Measurements from ENCODE around the gene FAM107B. TPM values are rescaled to one million over a fixed set of nuclear protein-coding genes. Genes with fewer than 3 reads are reported as not detected.

The FAM107B gene
- total and polyA plus RNA-seq, 2 of the 4 experiments (the other 2 are of a cell fraction) = 26.4 to 27.1 TPM

GRCh38 chr10:14717552-14717951, 57.1 kb downstream of the FAM107B start:
- intact Hi-C loops (cut with micrococcal nuclease) = no loop called here
- dilution Hi-C loops (cut with HindIII; ENCODE audit: low sequenced_read_pairs, unreplicated experiment) = no loop called here
- TF ChIP-seq CEBPB (IDR thresholded peaks at IDR 0.05; ENCODE audit: low read depth, low read length) (no peak), SMC3 (IDR thresholded peaks at IDR 0.05; ENCODE audit: low read depth, low read length) (no peak)
- H3K9ac ChIP-seq (ENCODE audit: low read depth, low read length) = no peak overlapping the region
- H2AK9ac ChIP-seq (replicated peaks; ENCODE audit: low read depth, low read length, poor library complexity) = no peak overlapping the region
- no TSS peak for BruUV-seq (replicated peaks)
- H4K20me1 ChIP-seq (ENCODE audit: insufficient read depth, low read length) = no peaks in the 10 kb centered on the region
- H4K5ac ChIP-seq (ENCODE audit: low read depth, low read length) = no peak overlapping the region
- H2BK120ac ChIP-seq (ENCODE audit: low read depth, low read length) = no peak overlapping the region
- no peak overlapping the region for H3K56ac ChIP-seq (ENCODE audit: extremely low read depth, insufficient read depth, low read length)
- DNase-seq (no peak), ATAC-seq (ENCODE audit: low read depth) (no peak)
- H3K4me1 ChIP-seq (ENCODE audit: control insufficient read depth, insufficient read depth, low read length) = peaks cover 5% of the 10 kb centered on the region
- no peaks in the 10 kb centered on the region for H3K36me3 ChIP-seq (ENCODE audit: control insufficient read depth, insufficient read depth, low read length)
- H3K4ac ChIP-seq (ENCODE audit: low read depth, low read length) = no peak overlapping the region
- H2BK5ac ChIP-seq (ENCODE audit: low read depth, low read length, poor library complexity, severe bottlenecking) = no peak overlapping the region
- H2AK5ac ChIP-seq (ENCODE audit: low read depth, low read length) = no peak overlapping the region
- H2BK15ac ChIP-seq (ENCODE audit: low read depth, low read length) = no peak overlapping the region
- H3K9me1 ChIP-seq (ENCODE audit: insufficient read depth, low read length) = no peaks in the 10 kb centered on the region
- no peak overlapping the region for H3K4me2 ChIP-seq (ENCODE audit: low read depth, low read length)
- no peak overlapping the region for H2BK20ac ChIP-seq (ENCODE audit: low read depth, low read length)
- ChIA-PET POLR2A (ENCODE audit: unreplicated experiment) (no interaction called here), CTCF (no interaction called here)
- H3K9me3 ChIP-seq (ENCODE audit: control insufficient read depth, insufficient read depth, low read length) = no peaks in the 10 kb centered on the region
- H3K14ac ChIP-seq (replicated peaks; ENCODE audit: low read depth, low read length) = no peak overlapping the region
- H3K27ac ChIP-seq (ENCODE audit: insufficient read depth, low read length) = no peak overlapping the region
- H3K23ac ChIP-seq (ENCODE audit: low read depth, low read length) = no peak overlapping the region
- no peak overlapping the region for H4K8ac ChIP-seq (ENCODE audit: low read depth in 2 of 2, low read length in 2 of 2)
- H4K91ac ChIP-seq (ENCODE audit: insufficient read depth, low read depth, low read length) = no peak overlapping the region
- no peaks in the 10 kb centered on the region for H3K79me1 ChIP-seq (ENCODE audit: low read depth in 1 of 2, low read length in 2 of 2)
- H2AFZ ChIP-seq (replicated peaks; ENCODE audit: low read length, poor library complexity) = no peak overlapping the region
- H3K4me3 ChIP-seq (ENCODE audit: insufficient read depth, low read depth, low read length) = no peak overlapping the region
- no CpG with 5 or more reads among the region's 5 CpGs for WGBS, 2 experiments (ENCODE audit: extremely low coverage in 2 of 2, insufficient read length in 1 of 2)
- H3K27me3 ChIP-seq (ENCODE audit: control insufficient read depth, insufficient read depth, low read length) = peaks cover 2% of the 10 kb centered on the region; the same call in 1 of the 2 replicates
- H3K18ac ChIP-seq (ENCODE audit: low read depth, low read length) = no peak overlapping the region
- in situ Hi-C loops (cut with MboI; ENCODE audit: low sequenced_read_pairs) = no loop called here

Data from IMR-90 (cell line).